ENCODE data around the gene PRKCE.

Gene PRKCE

GRCh38 chr2:45845566-45845965 lies 194.1 kb downstream of the PRKCE start:
- no peak for TF ChIP-seq CTCF (IDR thresholded peaks at IDR 0.05; ENCODE audit: low read depth, low read length)
- no peak for DNase-seq (ENCODE audit: low read depth in 2 of 2)
- no peak overlapping the region for H3K4me3 ChIP-seq (replicated peaks in 1 of 2; ENCODE audit: low read depth in 2 of 2, low read length in 2 of 2)

GRCh38 chr2:45849491-45850283 lies 198.2 kb downstream of the PRKCE start:
- TF ChIP-seq CTCF (IDR thresholded peaks at IDR 0.05; ENCODE audit: low read depth, low read length), result no peak
- peak; percentile 60 to 73 for DNase-seq (ENCODE audit: low read depth in 2 of 2)
- H3K4me3 ChIP-seq (replicated peaks in 1 of 2; ENCODE audit: low read depth in 2 of 2, low read length in 2 of 2), result no peak overlapping the region

GRCh38 chr2:45850558-45850957 lies 199.1 kb downstream of the PRKCE start:
- H3K4me3 ChIP-seq (replicated peaks in 1 of 2; ENCODE audit: low read depth in 2 of 2, low read length in 2 of 2), result no peak overlapping the region
- no peak for DNase-seq (ENCODE audit: low read depth in 2 of 2)
- no peak for TF ChIP-seq CTCF (IDR thresholded peaks at IDR 0.05; ENCODE audit: low read depth, low read length)

- DNase-seq (ENCODE audit: low read depth in 2 of 2), result no peak
- no peak overlapping the region for H3K4me3 ChIP-seq (replicated peaks in 1 of 2; ENCODE audit: low read depth in 2 of 2, low read length in 2 of 2)
- TF ChIP-seq CTCF (IDR thresholded peaks at IDR 0.05; ENCODE audit: low read depth, low read length), result no peak
Measured at GRCh38 chr2:45851111-45851510, 199.6 kb downstream of the PRKCE start.

GRCh38 chr2:45851576-45852304 lies 200.3 kb downstream of the PRKCE start:
- peak; percentile 45 to 65 for DNase-seq (ENCODE audit: low read depth in 2 of 2)
- no peak for TF ChIP-seq CTCF (IDR thresholded peaks at IDR 0.05; ENCODE audit: low read depth, low read length)
- no peak overlapping the region for H3K4me3 ChIP-seq (replicated peaks in 1 of 2; ENCODE audit: low read depth in 2 of 2, low read length in 2 of 2)

GRCh38 chr2:45852450-45853150 lies 201.1 kb downstream of the PRKCE start:
- H3K4me3 ChIP-seq (replicated peaks in 1 of 2; ENCODE audit: low read depth in 2 of 2, low read length in 2 of 2), result no peak overlapping the region
- no peak for DNase-seq (ENCODE audit: low read depth in 2 of 2)
- TF ChIP-seq CTCF (IDR thresholded peaks at IDR 0.05; ENCODE audit: low read depth, low read length), result no peak
